A549 (cell line): ENCODE measurements around the gene TMEM170A. TPM values are rescaled to one million over a fixed set of nuclear protein-coding genes. Genes with fewer than 3 reads are reported as not detected.

Experiments
- ATAC-seq, 2 experiments: fragments of 200-7000 bp in 1 of 2; fragments of >200 bp in 1 of 2; cut with Nextera tagmentation in 1 of 2; cut with Tn5 transposase in 1 of 2; 3 replicates each; pipeline versions ENCODE4 v1.8.0 to v1.9.1; 2018 to 2020; ENCODE audit warnings: mild to moderate bottlenecking in 1 of 2, moderate library complexity in 1 of 2
- CTCF ChIA-PET: fragments of 300-600 bp; sonication (Branson Sonifier 250); formaldehyde crosslinking; extraction: SDS; loops from one replicate; lab custom pipeline; 2021; ENCODE audit warnings: antibody characterized with exemption, inconsistent platforms; lab: Yijun Ruan, JAX
- POLR2A ChIA-PET: fragments of 350-600 bp; formaldehyde crosslinking; extraction: SDS; loops from one replicate; lab custom pipeline; 2021; ENCODE audit warnings: antibody characterized with exemption, inconsistent platforms; lab: Yijun Ruan, JAX
- DNase-seq, 2 experiments: peaks; one replicate each; pipeline versions ENCODE4 v3.0.0 to v3.0.0-alpha.2; 2011 to 2016; ENCODE audit warnings: low read depth in 1 of 2, low spot score in 1 of 2
- FAIRE-seq: peaks from 2 replicates; lab custom pipeline; 2011; peaks lifted over from hg19 to GRCh38; lab: Jason Lieb, UNC
- H3K27ac ChIP-seq, 2 experiments: fragments of >200 bp; sonication (Bioruptor Twin); formaldehyde crosslinking; 3 replicates each; pipeline ENCODE4 v1.5.1; 2016 to 2017
- H3K4me1 ChIP-seq: fragments of >200 bp; sonication (Bioruptor Twin); formaldehyde crosslinking; 3 replicates; pipeline ENCODE4 v1.6.1; 2016
- H3K4me2 ChIP-seq: fragments of >200 bp; sonication (Bioruptor Twin); formaldehyde crosslinking; 3 replicates; pipeline ENCODE4 v1.6.1; 2016
- H3K4me3 ChIP-seq: fragments of >200 bp; sonication (Bioruptor Twin); formaldehyde crosslinking; 3 replicates; pipeline ENCODE4 v1.5.1; 2016
- H3K9me3 ChIP-seq: fragments of >200 bp; sonication (Bioruptor Twin); formaldehyde crosslinking; 3 replicates; pipeline ENCODE4 v1.6.1; 2016
- BCL3 ChIP-seq: fragments of >200 bp; sonication (Bioruptor Twin); formaldehyde crosslinking; IDR thresholded peaks from 3 replicates; pipeline ENCODE4 v1.6.1; 2016
- CBX2 ChIP-seq: fragments of 200-600 bp; sonication (generic); IDR thresholded peaks from 2 replicates; pipeline ENCODE4 v1.6.1; 2016; ENCODE audit warnings: low read depth, mild to moderate bottlenecking, borderline replicate concordance
- CBX8 ChIP-seq: fragments of 200-600 bp; sonication (generic); IDR thresholded peaks from 2 replicates; pipeline ENCODE4 v1.6.1; 2016
- E2F6 ChIP-seq: IDR thresholded peaks from 2 replicates; pipeline ENCODE4 v1.6.1; 2012; ENCODE audit warnings: low read depth, borderline replicate concordance
- EHF ChIP-seq: fragments of 250-450 bp; sonication (Bioruptor Pico); IDR thresholded peaks from 2 replicates; pipeline ENCODE4 v1.5.0; 2020; ENCODE audit warnings: mild to moderate bottlenecking
- FOSL2 ChIP-seq, 2 experiments: fragments of 450-650 bp in 1 of 2; fragments of >200 bp in 1 of 2; sonication (Bioruptor Twin) in 1 of 2; formaldehyde crosslinking; IDR thresholded peaks; 2 replicates each; pipeline versions ENCODE4 v1.5.0 to v1.6.1; 2016 to 2020; ENCODE audit warnings: mild to moderate bottlenecking in 1 of 2, moderate library complexity in 1 of 2
- HES2 ChIP-seq: fragments of >200 bp; sonication (Bioruptor Twin); formaldehyde crosslinking; IDR thresholded peaks from 2 replicates; pipeline ENCODE4 v1.6.1; 2016
- HMGXB4 ChIP-seq: fragments of 250-450 bp; sonication (Bioruptor Pico); IDR thresholded peaks from 2 replicates; pipeline ENCODE4 v1.5.0; 2021; ENCODE audit warnings: mild to moderate bottlenecking, moderate library complexity, borderline replicate concordance
- HOXB5 ChIP-seq: fragments of 250-450 bp; sonication (Bioruptor Pico); IDR thresholded peaks from 2 replicates; pipeline ENCODE4 v1.5.0; 2020; ENCODE audit warnings: mild to moderate bottlenecking, moderate library complexity
- JUN ChIP-seq, 2 experiments: fragments of >200 bp; sonication (Bioruptor Twin); formaldehyde crosslinking; IDR thresholded peaks; 2 replicates in 1 of 2; 3 replicates in 1 of 2; pipeline ENCODE4 v1.6.1; 2016 to 2017
- JUNB ChIP-seq: fragments of >200 bp; sonication (Bioruptor Twin); formaldehyde crosslinking; IDR thresholded peaks from 2 replicates; pipeline ENCODE4 v1.6.1; 2016
- KDM1A ChIP-seq: fragments of 200-600 bp; sonication (generic); IDR thresholded peaks from 2 replicates; pipeline ENCODE4 v1.6.1; 2016; ENCODE audit warnings: low read depth, mild to moderate bottlenecking
- MAFK ChIP-seq: fragments of 450-650 bp; IDR thresholded peaks from 2 replicates; pipeline ENCODE4 v1.6.1; 2014; ENCODE audit not compliant: partially characterized antibody
- MAX ChIP-seq: IDR thresholded peaks from 2 replicates; pipeline ENCODE4 v1.6.1; 2012
- MYC ChIP-seq: IDR thresholded peaks from 2 replicates; pipeline ENCODE4 v1.6.1; 2012; ENCODE audit warnings: mild to moderate bottlenecking, inconsistent platforms, low read length, improper control_type of control experiment, borderline replicate concordance
- NFE2L2 ChIP-seq: fragments of 150-350 bp; conservative IDR thresholded peaks from 2 replicates; pipeline ENCODE4 v1.6.1; 2014; ENCODE audit warnings: low read length
- NR3C1 ChIP-seq: fragments of >200 bp; sonication (Bioruptor Twin); formaldehyde crosslinking; IDR thresholded peaks from 3 replicates; pipeline ENCODE4 v1.6.1; 2017
- POLR2AphosphoS2 ChIP-seq: conservative IDR thresholded peaks from 2 replicates; pipeline ENCODE4 v1.6.1; 2012; ENCODE audit warnings: low read length, improper control_type of control experiment, inconsistent platforms
- REST ChIP-seq: fragments of 200-600 bp; sonication (generic); IDR thresholded peaks from 2 replicates; pipeline ENCODE4 v1.6.1; 2016; ENCODE audit warnings: antibody characterized with exemption, mild to moderate bottlenecking, moderate library complexity
- RFX5 ChIP-seq: fragments of 450-650 bp; IDR thresholded peaks from 2 replicates; pipeline ENCODE4 v1.7.1; 2014; ENCODE audit warnings: antibody characterized with exemption, mild to moderate bottlenecking, moderate library complexity
- RNF2 ChIP-seq: fragments of 200-600 bp; sonication (generic); IDR thresholded peaks from 2 replicates; pipeline ENCODE4 v1.6.1; 2016; ENCODE audit warnings: low read depth, mild to moderate bottlenecking, antibody characterized with exemption, moderate library complexity, borderline replicate concordance
- TP53 ChIP-seq: fragments of 250-450 bp; sonication (Bioruptor Pico); IDR thresholded peaks from 2 replicates; pipeline ENCODE4 v1.5.0; 2021; ENCODE audit warnings: mild to moderate bottlenecking, moderate library complexity
- USF2 ChIP-seq: fragments of 450-650 bp; IDR thresholded peaks from 2 replicates; pipeline ENCODE4 v1.6.1; 2014; ENCODE audit warnings: antibody characterized with exemption
- ZSCAN20 ChIP-seq: fragments of 250-450 bp; sonication (Bioruptor Pico); IDR thresholded peaks from 2 replicates; pipeline ENCODE4 v1.8.0; 2022; ENCODE audit warnings: mild to moderate bottlenecking, moderate library complexity
- WGBS: methylation state at CpG from one replicate; pipeline ENCODE4 v1.1.6; 2017; ENCODE audit errors: missing lambda C conversion rate; 5-methylcytosine and 5-hydroxymethylcytosine counted together
- polyA plus RNA-seq, 4 experiments: library from polyadenylated mRNA; depleted of rRNA in 3 of 4; stranded (reverse); fragments of >200 nt; fragmentation: RNase III in 1 of 4; extraction: RNeasy Plus Mini Kit Qiagen cat#74134 plus additional on column Dnase treatment in 1 of 4; gene quantifications; 2 replicates in 3 of 4; 3 replicates in 1 of 4; pipeline ENCODE4 v1.2.3, GENCODE V29; 2011 to 2017

The TMEM170A gene
- polyA plus RNA-seq, 2 of the 4 experiments (the other 2 are of a cell fraction): 13.9 to 21.7 TPM

- Histone ChIP-seq H3K27ac (no peak overlapping the region), H3K4me3 (no peak overlapping the region), H3K4me2 (no peak overlapping the region), H3K9me3 (no peaks in the 10 kb centered on the region), H3K4me1 (peaks cover 8% of the 10 kb centered on the region; the same call in 1 of the 3 replicates)
- POLR2A ChIA-PET: no interaction called here
- FAIRE-seq: no peak
- CTCF ChIA-PET: interaction anchor here (0.6 to 5.8 kb wide), 3 partner anchors 8 to 38 kb away, joined by 4 to 53 read pairs (median 6); partner anchors contain the start of gene TMEM170A
- no peak for ATAC-seq
- WGBS: 87% methylated on average over 47 of the region's 47 CpGs
- TF ChIP-seq JUNB: no peak
- TF ChIP-seq NFE2L2: no peak
- TF ChIP-seq HMGXB4 (CRISPR knock-in tag): no peak
- TF ChIP-seq RFX5: no peak
- no peak for TF ChIP-seq HOXB5 (CRISPR knock-in tag)
- no peak for TF ChIP-seq FOSL2 (IDR thresholded peaks at IDR 0.05)
- no peak for TF ChIP-seq FOSL2 (CRISPR knock-in tag; IDR thresholded peaks at IDR 0.05)
- no peak for TF ChIP-seq EHF (CRISPR knock-in tag)
- TF ChIP-seq JUN (IDR thresholded peaks at IDR 0.05): no peak
- TF ChIP-seq MAX: no peak
- TF ChIP-seq CBX8: no peak
- TF ChIP-seq HES2: no peak
- TF ChIP-seq RNF2: no peak
- no peak for TF ChIP-seq USF2
- no peak for DNase-seq
These were observed 15.0 kb upstream of the TMEM170A start for GRCh38 chr16:75479421-75479990.

- Histone ChIP-seq H3K27ac (no peak overlapping the region), H3K9me3 (no peaks in the 10 kb centered on the region), H3K4me3 (no peak overlapping the region), H3K4me2 (no peak overlapping the region), H3K4me1 (peaks cover 8% of the 10 kb centered on the region; the same call in 1 of the 3 replicates)
- POLR2A ChIA-PET: no interaction called here
- DNase-seq: no peak
- 87% methylated on average over 62 of the region's 80 CpGs for WGBS
- FAIRE-seq: no peak
- CTCF ChIA-PET: interaction anchor here (0.8 to 15.3 kb wide), 3 partner anchors 12 to 72 kb away, joined by 3 to 209 read pairs (median 53); partner anchors contain the start of gene TMEM170A
- ATAC-seq: no peak
- TF ChIP-seq HES2 (no peak), TP53 (no peak), POLR2AphosphoS2 (no peak), BCL3 (no peak), HOXB5 (CRISPR knock-in tag) (no peak), KDM1A (no peak), RFX5 (no peak), NR3C1 (no peak), CBX8 (no peak), EHF (CRISPR knock-in tag) (no peak), E2F6 (no peak), ZSCAN20 (CRISPR knock-in tag) (no peak), MAFK (no peak), CBX2 (no peak), REST (no peak), MYC (no peak)
These were observed 14.2 kb upstream of the TMEM170A start for GRCh38 chr16:75478480-75479345.
